ENCODE results near the gene CACNA1G.

CACNA1G gene

GRCh38 chr17:50542795-50543774, 17.4 kb upstream of the CACNA1G start:
- Histone ChIP-seq H3K4me2 (ENCODE audit: low read depth, low read length, poor library complexity, severe bottlenecking) (peak overlapping the region; percentile 87), H3K36me3 (ENCODE audit: insufficient read depth, low read length) (no peaks in the 10 kb centered on the region), H3K9ac (ENCODE audit: low read depth, low read length, poor library complexity, severe bottlenecking) (peak overlapping the region; percentile 68), H2AFZ (ENCODE audit: low read length) (peak overlapping the region; percentile 89; the same call in 1 of the 2 replicates), H3K9me3 (ENCODE audit: insufficient read depth, low read depth, low read length) (no peaks in the 10 kb centered on the region), H3K4me1 (ENCODE audit: insufficient read depth, low read length, poor library complexity, severe bottlenecking) (peaks cover 26% of the 10 kb centered on the region), H4K20me1 (ENCODE audit: insufficient read depth, low read length, poor library complexity, severe bottlenecking) (no peaks in the 10 kb centered on the region), H3K79me2 (ENCODE audit: insufficient read depth, low read length) (peaks cover 11% of the 10 kb centered on the region), H3K9me2 (replicated peaks; ENCODE audit: low read depth, low read length) (no peaks in the 10 kb centered on the region), H3K4me3 (ENCODE audit: low read length, poor library complexity, severe bottlenecking) (peak overlapping the region; percentile 75), H3F3A (ENCODE audit: low read depth) (no peaks in the 10 kb centered on the region), H3K27me3 (ENCODE audit: insufficient read depth, low read length, poor library complexity, severe bottlenecking) (no peaks in the 10 kb centered on the region)
- no peak for TF ChIP-seq EZH2phosphoT487 (IDR thresholded peaks at IDR 0.05; ENCODE audit: borderline replicate concordance)
- TF ChIP-seq, protein P1, sequence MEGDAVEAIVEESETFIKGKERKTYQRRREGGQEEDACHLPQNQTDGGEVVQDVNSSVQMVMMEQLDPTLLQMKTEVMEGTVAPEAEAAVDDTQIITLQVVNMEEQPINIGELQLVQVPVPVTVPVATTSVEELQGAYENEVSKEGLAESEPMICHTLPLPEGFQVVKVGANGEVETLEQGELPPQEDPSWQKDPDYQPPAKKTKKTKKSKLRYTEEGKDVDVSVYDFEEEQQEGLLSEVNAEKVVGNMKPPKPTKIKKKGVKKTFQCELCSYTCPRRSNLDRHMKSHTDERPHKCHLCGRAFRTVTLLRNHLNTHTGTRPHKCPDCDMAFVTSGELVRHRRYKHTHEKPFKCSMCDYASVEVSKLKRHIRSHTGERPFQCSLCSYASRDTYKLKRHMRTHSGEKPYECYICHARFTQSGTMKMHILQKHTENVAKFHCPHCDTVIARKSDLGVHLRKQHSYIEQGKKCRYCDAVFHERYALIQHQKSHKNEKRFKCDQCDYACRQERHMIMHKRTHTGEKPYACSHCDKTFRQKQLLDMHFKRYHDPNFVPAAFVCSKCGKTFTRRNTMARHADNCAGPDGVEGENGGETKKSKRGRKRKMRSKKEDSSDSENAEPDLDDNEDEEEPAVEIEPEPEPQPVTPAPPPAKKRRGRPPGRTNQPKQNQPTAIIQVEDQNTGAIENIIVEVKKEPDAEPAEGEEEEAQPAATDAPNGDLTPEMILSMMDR (conservative IDR thresholded peaks at IDR 0.05; ENCODE audit: low read length): no peak

GRCh38 chr17:50544516-50544915, 16.0 kb upstream of the CACNA1G start:
- peaks cover 31% of the 10 kb centered on the region for H3K4me1 ChIP-seq (ENCODE audit: insufficient read depth, low read length, poor library complexity, severe bottlenecking)
- no peaks in the 10 kb centered on the region for H3K9me3 ChIP-seq (ENCODE audit: insufficient read depth, low read depth, low read length)
- H3K9ac ChIP-seq (ENCODE audit: low read depth, low read length, poor library complexity, severe bottlenecking): no peak overlapping the region
- H3K36me3 ChIP-seq (ENCODE audit: insufficient read depth, low read length): no peaks in the 10 kb centered on the region
- H4K20me1 ChIP-seq (ENCODE audit: insufficient read depth, low read length, poor library complexity, severe bottlenecking): no peaks in the 10 kb centered on the region
- H2AFZ ChIP-seq (ENCODE audit: low read length): no peak overlapping the region
- H3F3A ChIP-seq (ENCODE audit: low read depth): no peaks in the 10 kb centered on the region
- H3K4me2 ChIP-seq (ENCODE audit: low read depth, low read length, poor library complexity, severe bottlenecking): no peak overlapping the region
- no peaks in the 10 kb centered on the region for H3K27me3 ChIP-seq (ENCODE audit: insufficient read depth, low read length, poor library complexity, severe bottlenecking)
- TF ChIP-seq, protein P1 (conservative IDR thresholded peaks at IDR 0.05; ENCODE audit: low read length): no peak
- TF ChIP-seq EZH2phosphoT487 (IDR thresholded peaks at IDR 0.05; ENCODE audit: borderline replicate concordance): no peak
- peaks cover 16% of the 10 kb centered on the region for H3K79me2 ChIP-seq (ENCODE audit: insufficient read depth, low read length)
- no peak overlapping the region for H3K4me3 ChIP-seq (ENCODE audit: low read length, poor library complexity, severe bottlenecking)
- no peaks in the 10 kb centered on the region for H3K9me2 ChIP-seq (replicated peaks; ENCODE audit: low read depth, low read length)

- Histone ChIP-seq H3K9me2 (replicated peaks; ENCODE audit: low read depth, low read length) (no peaks in the 10 kb centered on the region), H3K4me2 (ENCODE audit: low read depth, low read length, poor library complexity, severe bottlenecking) (no peak overlapping the region), H3K79me2 (ENCODE audit: insufficient read depth, low read length) (peaks cover 16% of the 10 kb centered on the region), H4K20me1 (ENCODE audit: insufficient read depth, low read length, poor library complexity, severe bottlenecking) (no peaks in the 10 kb centered on the region), H3K27me3 (ENCODE audit: insufficient read depth, low read length, poor library complexity, severe bottlenecking) (no peaks in the 10 kb centered on the region), H3K9me3 (ENCODE audit: insufficient read depth, low read depth, low read length) (no peaks in the 10 kb centered on the region), H3K4me3 (ENCODE audit: low read length, poor library complexity, severe bottlenecking) (no peak overlapping the region), H3F3A (ENCODE audit: low read depth) (no peaks in the 10 kb centered on the region), H3K36me3 (ENCODE audit: insufficient read depth, low read length) (no peaks in the 10 kb centered on the region), H3K4me1 (ENCODE audit: insufficient read depth, low read length, poor library complexity, severe bottlenecking) (peaks cover 31% of the 10 kb centered on the region), H2AFZ (ENCODE audit: low read length) (no peak overlapping the region), H3K9ac (ENCODE audit: low read depth, low read length, poor library complexity, severe bottlenecking) (no peak overlapping the region)
- TF ChIP-seq EZH2phosphoT487 (IDR thresholded peaks at IDR 0.05; ENCODE audit: borderline replicate concordance): no peak
- TF ChIP-seq, protein P1 (conservative IDR thresholded peaks at IDR 0.05; ENCODE audit: low read length): no peak
Observed at GRCh38 chr17:50545311-50545710, 15.2 kb upstream of the CACNA1G start.

Data from Loucy (cell line).